ENCODE measurements around the gene LRR1. TPM values are rescaled to one million over a fixed set of nuclear protein-coding genes. Genes with fewer than 3 reads are reported as not detected.

Gene LRR1
- total and polyA plus RNA-seq, 9 of the 15 experiments (the other 6 are each of a cell fraction or from before 2014, with no cell fraction given), result 26.5 to 58.1 (median 31.8) TPM

DNA sequence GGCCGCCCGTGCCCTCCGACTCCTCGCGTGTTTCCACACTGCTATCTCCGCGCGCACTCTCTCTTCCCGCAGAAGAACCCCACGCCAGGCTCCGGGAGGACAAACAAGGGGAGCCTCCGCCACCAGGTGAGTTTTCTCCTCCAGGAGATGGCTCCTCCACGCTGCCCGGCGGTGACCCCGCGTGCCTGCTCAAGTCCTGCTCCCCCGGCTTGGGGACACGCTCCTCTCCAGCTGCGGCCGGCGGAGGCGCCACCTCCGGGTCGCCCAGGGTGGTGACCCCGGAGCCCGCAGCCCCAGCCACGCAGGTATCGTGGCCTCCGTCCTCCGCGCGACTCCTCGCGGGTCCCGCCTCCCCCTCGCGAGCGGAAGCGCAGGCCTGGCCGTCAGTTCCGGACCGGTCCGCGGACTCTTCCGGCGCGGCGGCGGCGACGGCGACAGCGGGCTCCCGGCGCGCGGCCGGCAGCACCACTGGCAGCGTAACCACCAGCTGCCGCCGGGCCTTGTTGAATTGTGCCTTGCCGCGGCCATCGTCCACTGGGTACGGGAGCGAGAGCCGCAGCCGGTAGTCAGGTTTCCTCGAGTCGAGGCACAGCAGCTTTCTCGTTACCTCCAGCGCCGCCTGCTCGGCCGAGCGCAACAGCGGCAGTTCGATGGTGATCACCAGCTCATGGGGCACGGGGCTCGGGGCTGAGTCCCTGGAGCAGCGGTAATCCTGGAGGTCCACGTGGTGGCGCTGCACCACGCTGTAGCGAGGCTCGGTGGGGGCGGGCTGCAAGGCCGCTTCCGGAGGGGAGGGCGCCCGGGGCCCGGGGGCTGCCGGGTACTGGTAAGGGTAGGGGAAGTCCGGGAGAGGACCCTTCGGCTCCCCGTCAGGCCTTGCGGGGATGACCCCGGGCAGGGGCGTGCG lies 35.2 kb downstream of the LRR1 start (continued):
- TF ChIP-seq, protein P1, sequence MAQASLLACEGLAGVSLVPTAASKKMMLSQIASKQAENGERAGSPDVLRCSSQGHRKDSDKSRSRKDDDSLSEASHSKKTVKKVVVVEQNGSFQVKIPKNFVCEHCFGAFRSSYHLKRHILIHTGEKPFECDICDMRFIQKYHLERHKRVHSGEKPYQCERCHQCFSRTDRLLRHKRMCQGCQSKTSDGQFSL (CRISPR knock-in tag; IDR thresholded peaks at IDR 0.05), result no peak
- TF ChIP-seq, protein P1 (tag; IDR thresholded peaks at IDR 0.05), result no peak
- TF ChIP-seq ZSCAN29 (IDR thresholded peaks at IDR 0.05) (no peak), RAD21 (CRISPR knock-in tag; conservative IDR thresholded peaks at IDR 0.05 in 1 of 2, IDR thresholded peaks at IDR 0.05 in 1 of 2) (peak; percentile 65 to 68), SIN3B (IDR thresholded peaks at IDR 0.05; ENCODE audit: low read depth) (peak; percentile 75), FOS (IDR thresholded peaks at IDR 0.05; ENCODE audit: extremely low read depth, insufficient read length) (no peak), PHF8 (IDR thresholded peaks at IDR 0.05; ENCODE audit: borderline replicate concordance, low read length) (peak; percentile 92; the same call in 1 of the 2 replicates), PHB (CRISPR knock-in tag; IDR thresholded peaks at IDR 0.05) (no peak), RCOR1 (IDR thresholded peaks at IDR 0.05; ENCODE audit: borderline replicate concordance in 1 of 2, low read depth in 2 of 2, low read length in 2 of 2) (peak in 1 of 2 experiments; percentile 6; a peak in 1 of 4 replicates), NCOA4 (IDR thresholded peaks at IDR 0.05; ENCODE audit: partially characterized antibody) (no peak)
- TF ChIP-seq, protein P2, sequence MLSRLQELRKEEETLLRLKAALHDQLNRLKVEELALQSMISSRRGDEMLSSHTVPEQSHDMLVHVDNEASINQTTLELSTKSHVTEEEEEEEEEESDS (CRISPR knock-in tag; IDR thresholded peaks at IDR 0.05), result no peak
- TF ChIP-seq, protein P3, sequence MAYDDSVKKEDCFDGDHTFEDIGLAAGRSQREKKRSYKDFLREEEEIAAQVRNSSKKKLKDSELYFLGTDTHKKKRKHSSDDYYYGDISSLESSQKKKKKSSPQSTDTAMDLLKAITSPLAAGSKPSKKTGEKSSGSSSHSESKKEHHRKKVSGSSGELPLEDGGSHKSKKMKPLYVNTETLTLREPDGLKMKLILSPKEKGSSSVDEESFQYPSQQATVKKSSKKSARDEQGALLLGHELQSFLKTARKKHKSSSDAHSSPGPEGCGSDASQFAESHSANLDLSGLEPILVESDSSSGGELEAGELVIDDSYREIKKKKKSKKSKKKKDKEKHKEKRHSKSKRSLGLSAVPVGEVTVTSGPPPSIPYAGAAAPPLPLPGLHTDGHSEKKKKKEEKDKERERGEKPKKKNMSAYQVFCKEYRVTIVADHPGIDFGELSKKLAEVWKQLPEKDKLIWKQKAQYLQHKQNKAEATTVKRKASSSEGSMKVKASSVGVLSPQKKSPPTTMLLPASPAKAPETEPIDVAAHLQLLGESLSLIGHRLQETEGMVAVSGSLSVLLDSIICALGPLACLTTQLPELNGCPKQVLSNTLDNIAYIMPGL (CRISPR knock-in tag; IDR thresholded peaks at IDR 0.05), result peak; percentile 88; the same call in 1 of the 2 replicates
- TF ChIP-seq, protein P4, sequence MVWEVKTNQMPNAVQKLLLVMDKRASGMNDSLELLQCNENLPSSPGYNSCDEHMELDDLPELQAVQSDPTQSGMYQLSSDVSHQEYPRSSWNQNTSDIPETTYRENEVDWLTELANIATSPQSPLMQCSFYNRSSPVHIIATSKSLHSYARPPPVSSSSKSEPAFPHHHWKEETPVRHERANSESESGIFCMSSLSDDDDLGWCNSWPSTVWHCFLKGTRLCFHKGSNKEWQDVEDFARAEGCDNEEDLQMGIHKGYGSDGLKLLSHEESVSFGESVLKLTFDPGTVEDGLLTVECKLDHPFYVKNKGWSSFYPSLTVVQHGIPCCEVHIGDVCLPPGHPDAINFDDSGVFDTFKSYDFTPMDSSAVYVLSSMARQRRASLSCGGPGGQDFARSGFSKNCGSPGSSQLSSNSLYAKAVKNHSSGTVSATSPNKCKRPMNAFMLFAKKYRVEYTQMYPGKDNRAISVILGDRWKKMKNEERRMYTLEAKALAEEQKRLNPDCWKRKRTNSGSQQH (CRISPR knock-in tag; IDR thresholded peaks at IDR 0.05), result no peak
- TF ChIP-seq, protein P5, sequence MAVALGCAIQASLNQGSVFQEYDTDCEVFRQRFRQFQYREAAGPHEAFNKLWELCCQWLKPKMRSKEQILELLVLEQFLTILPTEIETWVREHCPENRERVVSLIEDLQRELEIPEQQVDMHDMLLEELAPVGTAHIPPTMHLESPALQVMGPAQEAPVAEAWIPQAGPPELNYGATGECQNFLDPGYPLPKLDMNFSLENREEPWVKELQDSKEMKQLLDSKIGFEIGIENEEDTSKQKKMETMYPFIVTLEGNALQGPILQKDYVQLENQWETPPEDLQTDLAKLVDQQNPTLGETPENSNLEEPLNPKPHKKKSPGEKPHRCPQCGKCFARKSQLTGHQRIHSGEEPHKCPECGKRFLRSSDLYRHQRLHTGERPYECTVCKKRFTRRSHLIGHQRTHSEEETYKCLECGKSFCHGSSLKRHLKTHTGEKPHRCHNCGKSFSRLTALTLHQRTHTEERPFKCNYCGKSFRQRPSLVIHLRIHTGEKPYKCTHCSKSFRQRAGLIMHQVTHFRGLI (CRISPR knock-in tag; IDR thresholded peaks at IDR 0.05), result no peak
- TF ChIP-seq, protein P6, sequence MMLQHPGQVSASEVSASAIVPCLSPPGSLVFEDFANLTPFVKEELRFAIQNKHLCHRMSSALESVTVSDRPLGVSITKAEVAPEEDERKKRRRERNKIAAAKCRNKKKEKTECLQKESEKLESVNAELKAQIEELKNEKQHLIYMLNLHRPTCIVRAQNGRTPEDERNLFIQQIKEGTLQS (IDR thresholded peaks at IDR 0.05), result no peak
- TF ChIP-seq, protein P6 (CRISPR knock-in tag; conservative IDR thresholded peaks at IDR 0.05), result no peak
- TF ChIP-seq, protein P7, sequence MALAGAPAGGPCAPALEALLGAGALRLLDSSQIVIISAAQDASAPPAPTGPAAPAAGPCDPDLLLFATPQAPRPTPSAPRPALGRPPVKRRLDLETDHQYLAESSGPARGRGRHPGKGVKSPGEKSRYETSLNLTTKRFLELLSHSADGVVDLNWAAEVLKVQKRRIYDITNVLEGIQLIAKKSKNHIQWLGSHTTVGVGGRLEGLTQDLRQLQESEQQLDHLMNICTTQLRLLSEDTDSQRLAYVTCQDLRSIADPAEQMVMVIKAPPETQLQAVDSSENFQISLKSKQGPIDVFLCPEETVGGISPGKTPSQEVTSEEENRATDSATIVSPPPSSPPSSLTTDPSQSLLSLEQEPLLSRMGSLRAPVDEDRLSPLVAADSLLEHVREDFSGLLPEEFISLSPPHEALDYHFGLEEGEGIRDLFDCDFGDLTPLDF (CRISPR knock-in tag; IDR thresholded peaks at IDR 0.05), result no peak

Data from K562 (cell line).